Body of pancreas (tissue), 4 donors: Measurements from ENCODE around the gene PLA2G7.

Experiments
- POLR2A ChIP-seq, 3 donors: fragments of 450-650 bp; IDR thresholded peaks; one replicate each; pipeline ENCODE4 v1.6.1; 2016; ENCODE audit warnings: antibody characterized with exemption in 3 of 3, mild to moderate bottlenecking in 2 of 3
- TF ChIP-seq, protein P1 (sequence below), 7 experiments: fragments of 450-650 bp in 4 of 7; fragments of 200-600 bp in 3 of 7; sonication (generic) in 3 of 7; IDR thresholded peaks; one replicate each; pipeline ENCODE4 v1.5.1; 2016 to 2019; ENCODE audit warnings: antibody characterized with exemption in 7 of 7

- TF ChIP-seq POLR2A (IDR thresholded peaks at IDR 0.05): no peak
- TF ChIP-seq, protein P1, sequence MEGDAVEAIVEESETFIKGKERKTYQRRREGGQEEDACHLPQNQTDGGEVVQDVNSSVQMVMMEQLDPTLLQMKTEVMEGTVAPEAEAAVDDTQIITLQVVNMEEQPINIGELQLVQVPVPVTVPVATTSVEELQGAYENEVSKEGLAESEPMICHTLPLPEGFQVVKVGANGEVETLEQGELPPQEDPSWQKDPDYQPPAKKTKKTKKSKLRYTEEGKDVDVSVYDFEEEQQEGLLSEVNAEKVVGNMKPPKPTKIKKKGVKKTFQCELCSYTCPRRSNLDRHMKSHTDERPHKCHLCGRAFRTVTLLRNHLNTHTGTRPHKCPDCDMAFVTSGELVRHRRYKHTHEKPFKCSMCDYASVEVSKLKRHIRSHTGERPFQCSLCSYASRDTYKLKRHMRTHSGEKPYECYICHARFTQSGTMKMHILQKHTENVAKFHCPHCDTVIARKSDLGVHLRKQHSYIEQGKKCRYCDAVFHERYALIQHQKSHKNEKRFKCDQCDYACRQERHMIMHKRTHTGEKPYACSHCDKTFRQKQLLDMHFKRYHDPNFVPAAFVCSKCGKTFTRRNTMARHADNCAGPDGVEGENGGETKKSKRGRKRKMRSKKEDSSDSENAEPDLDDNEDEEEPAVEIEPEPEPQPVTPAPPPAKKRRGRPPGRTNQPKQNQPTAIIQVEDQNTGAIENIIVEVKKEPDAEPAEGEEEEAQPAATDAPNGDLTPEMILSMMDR (IDR thresholded peaks at IDR 0.05): no peak
Observed at GRCh38 chr6:46749731-46750130, 14.6 kb upstream of the PLA2G7 start.
